ENCODE results near the gene BLZF1. TPM values are rescaled to one million over a fixed set of nuclear protein-coding genes. Genes with fewer than 3 reads are reported as not detected.
"Not testable (repeated sequence)": the region's sequence is repeated elsewhere in the genome, so short reads cannot be mapped to it uniquely, and the experiment has no call there.

Gene BLZF1
- polyA plus RNA-seq = 9.2 TPM

- Mint-ChIP-seq H3K9me3 (peaks cover 0 to 5% (median 0%) of the 10 kb centered on the region in 3 donors), H3K4me1 (peaks cover 0 to 16% (median 10%) of the 10 kb centered on the region in 3 donors), H3K27ac (no peak within 1 kb of the TSS), H3K36me3 (peaks cover 7% of the 10 kb centered on the region), H3K4me3 (peak within 1 kb of the TSS in 1 of 4 donors; percentile 68), H3K27me3 (no peaks in the 10 kb centered on the region)
Measured at GRCh38 chr1:169367686-169368405, at the start of gene BLZF1, which contains the start of gene NME7. TSS of gene BLZF1 (plus strand) at chr1:169368195. CDS start at chr1:169369523, 1,328 bp downstream. TSS of gene NME7 (minus strand) at chr1:169367797. CDS start at chr1:169367710, 87 bp downstream.

- no peak overlapping the region for H3K27ac Mint-ChIP-seq
- peaks cover 2% of the 10 kb centered on the region for H3K36me3 Mint-ChIP-seq
- no peaks in the 10 kb centered on the region for H3K4me1 Mint-ChIP-seq
- no peaks in the 10 kb centered on the region for H3K27me3 Mint-ChIP-seq
- no peaks in the 10 kb centered on the region for H3K9me3 Mint-ChIP-seq
- no peak overlapping the region for H3K4me3 Mint-ChIP-seq
Measured at GRCh38 chr1:169318536-169319244, 49.3 kb upstream of the BLZF1 start.

GRCh38 chr1:169321539-169321938 lies 46.5 kb upstream of the BLZF1 start:
- Mint-ChIP-seq H3K27me3 (no peaks in the 10 kb centered on the region), H3K36me3 (peaks cover 2% of the 10 kb centered on the region), H3K4me1 (peaks cover 0 to under 1% (median 0%) of the 10 kb centered on the region in 3 donors), H3K27ac (no peak overlapping the region), H3K4me3 (no peak overlapping the region), H3K9me3 (no peaks in the 10 kb centered on the region)

- Mint-ChIP-seq H3K27me3 (no peaks in the 10 kb centered on the region), H3K9me3 (no peaks in the 10 kb centered on the region), H3K27ac (no peak overlapping the region), H3K4me3 (no peak overlapping the region), H3K4me1 (peaks cover 0 to 6% (median 3%) of the 10 kb centered on the region in 3 donors), H3K36me3 (no peaks in the 10 kb centered on the region)
Measured at GRCh38 chr1:169322138-169322537, 45.9 kb upstream of the BLZF1 start.

GRCh38 chr1:169325117-169325516 lies 42.9 kb upstream of the BLZF1 start:
- no peak overlapping the region for H3K4me3 Mint-ChIP-seq
- H3K36me3 Mint-ChIP-seq = peaks cover 12% of the 10 kb centered on the region
- peaks cover 2 to 15% (median 9%) of the 10 kb centered on the region in 3 donors for H3K9me3 Mint-ChIP-seq
- H3K27me3 Mint-ChIP-seq = no peaks in the 10 kb centered on the region
- no peak overlapping the region for H3K27ac Mint-ChIP-seq
- H3K4me1 Mint-ChIP-seq = peaks cover 0 to 8% (median 5%) of the 10 kb centered on the region in 3 donors

- Mint-ChIP-seq H3K27ac (no peak overlapping the region), H3K27me3 (no peaks in the 10 kb centered on the region), H3K4me3 (peak overlapping the region in 1 of 4 donors; percentile 3), H3K9me3 (peaks cover 6 to 24% (median 12%) of the 10 kb centered on the region in 3 donors), H3K36me3 (peaks cover 14% of the 10 kb centered on the region), H3K4me1 (peaks cover 0 to 9% (median 5%) of the 10 kb centered on the region in 3 donors)
Measured at GRCh38 chr1:169326261-169326955, 41.6 kb upstream of the BLZF1 start.

GRCh38 chr1:169326956-169327268 lies 41.1 kb upstream of the BLZF1 start:
- no peak overlapping the region for H3K27ac Mint-ChIP-seq
- H3K27me3 Mint-ChIP-seq = no peaks in the 10 kb centered on the region
- H3K9me3 Mint-ChIP-seq = peaks cover 6 to 26% (median 12%) of the 10 kb centered on the region in 3 donors
- H3K4me1 Mint-ChIP-seq = peaks cover 0 to 9% (median 5%) of the 10 kb centered on the region in 3 donors
- H3K4me3 Mint-ChIP-seq = no peak overlapping the region
- peaks cover 14% of the 10 kb centered on the region for H3K36me3 Mint-ChIP-seq

GRCh38 chr1:169327875-169328274 lies 40.1 kb upstream of the BLZF1 start:
- no peak overlapping the region for H3K27ac Mint-ChIP-seq
- peaks cover 6 to 36% (median 12%) of the 10 kb centered on the region in 3 donors for H3K9me3 Mint-ChIP-seq
- H3K36me3 Mint-ChIP-seq = peaks cover 16% of the 10 kb centered on the region
- H3K4me1 Mint-ChIP-seq = peaks cover 0 to 9% (median 5%) of the 10 kb centered on the region in 3 donors
- no peak overlapping the region for H3K4me3 Mint-ChIP-seq
- no peaks in the 10 kb centered on the region for H3K27me3 Mint-ChIP-seq

- H3K27me3 Mint-ChIP-seq = no peaks in the 10 kb centered on the region
- peaks cover 18% of the 10 kb centered on the region for H3K36me3 Mint-ChIP-seq
- H3K9me3 Mint-ChIP-seq = peaks cover 6 to 38% (median 12%) of the 10 kb centered on the region in 3 donors
- H3K27ac Mint-ChIP-seq = no peak overlapping the region
- H3K4me1 Mint-ChIP-seq = peaks cover 0 to 10% (median 9%) of the 10 kb centered on the region in 3 donors
- H3K4me3 Mint-ChIP-seq = no peak overlapping the region
Measured at GRCh38 chr1:169329383-169329782, 38.6 kb upstream of the BLZF1 start.

GRCh38 chr1:169330927-169331326 lies 37.1 kb upstream of the BLZF1 start:
- no peaks in the 10 kb centered on the region for H3K27me3 Mint-ChIP-seq
- peaks cover 0 to 10% (median 9%) of the 10 kb centered on the region in 3 donors for H3K4me1 Mint-ChIP-seq
- peak overlapping the region in 1 of 4 donors; percentile 45 for H3K4me3 Mint-ChIP-seq
- peaks cover 21% of the 10 kb centered on the region for H3K36me3 Mint-ChIP-seq
- peaks cover 9 to 38% (median 17%) of the 10 kb centered on the region in 3 donors for H3K9me3 Mint-ChIP-seq
- no peak overlapping the region for H3K27ac Mint-ChIP-seq

GRCh38 chr1:169334727-169335126 lies 33.3 kb upstream of the BLZF1 start:
- H3K27ac Mint-ChIP-seq, H3K27me3 Mint-ChIP-seq, H3K4me1 Mint-ChIP-seq, H3K4me3 Mint-ChIP-seq: not testable (repeated sequence)
- Mint-ChIP-seq H3K36me3 (peaks cover 14% of the 10 kb centered on the region), H3K9me3 (peaks cover 7 to 27% (median 12%) of the 10 kb centered on the region in 3 donors)

- H3K27ac Mint-ChIP-seq, H3K4me3 Mint-ChIP-seq, H3K27me3 Mint-ChIP-seq, H3K4me1 Mint-ChIP-seq, H3K9me3 Mint-ChIP-seq: not testable (repeated sequence)
- peaks cover 13% of the 10 kb centered on the region for H3K36me3 Mint-ChIP-seq
Measured at GRCh38 chr1:169336947-169337715, 30.9 kb upstream of the BLZF1 start.

- peaks cover 2% of the 10 kb centered on the region for H3K27me3 Mint-ChIP-seq
- H3K27ac Mint-ChIP-seq = no peak overlapping the region
- no peak overlapping the region for H3K4me3 Mint-ChIP-seq
- H3K4me1 Mint-ChIP-seq = peaks cover 4 to 9% (median 8%) of the 10 kb centered on the region in 3 donors
- H3K9me3 Mint-ChIP-seq = peaks cover 0 to 6% (median 3%) of the 10 kb centered on the region in 3 donors
- H3K36me3 Mint-ChIP-seq = peaks cover 12% of the 10 kb centered on the region
Measured at GRCh38 chr1:169338617-169339016, 29.4 kb upstream of the BLZF1 start.

- peaks cover 10% of the 10 kb centered on the region for H3K36me3 Mint-ChIP-seq
- no peak overlapping the region for H3K4me3 Mint-ChIP-seq
- peaks cover 0 to 6% (median 3%) of the 10 kb centered on the region in 3 donors for H3K9me3 Mint-ChIP-seq
- peaks cover 2% of the 10 kb centered on the region for H3K27me3 Mint-ChIP-seq
- H3K4me1 Mint-ChIP-seq = peaks cover 2 to 9% (median 8%) of the 10 kb centered on the region in 3 donors
- H3K27ac Mint-ChIP-seq = no peak overlapping the region
Measured at GRCh38 chr1:169339773-169340172, 28.2 kb upstream of the BLZF1 start.
